Keratinocyte (primary cell): ENCODE results near the gene RNMT.

Experiments used
- EZH2 ChIP-seq: IDR thresholded peaks from one replicate; pipeline ENCODE4 v1.6.1; 2012; ENCODE audit warnings: inconsistent platforms, mild to moderate bottlenecking, low read length, moderate library complexity
- TF ChIP-seq, protein P1 (sequence below), 3 experiments: IDR thresholded peaks in 1 of 3; conservative IDR thresholded peaks in 1 of 3; optimal IDR thresholded peaks in 1 of 3; 2 replicates in 2 of 3; 3 replicates in 1 of 3; pipeline versions ENCODE3 to v1.5.1; 2011; ENCODE audit warnings: low read length in 3 of 3, mild to moderate bottlenecking in 3 of 3, moderate library complexity in 2 of 3, control low read depth in 1 of 3, inconsistent platforms in 1 of 3; ENCODE audit not compliant: insufficient read depth in 2 of 3; ENCODE audit errors: extremely low read depth in 1 of 3

DNA sequence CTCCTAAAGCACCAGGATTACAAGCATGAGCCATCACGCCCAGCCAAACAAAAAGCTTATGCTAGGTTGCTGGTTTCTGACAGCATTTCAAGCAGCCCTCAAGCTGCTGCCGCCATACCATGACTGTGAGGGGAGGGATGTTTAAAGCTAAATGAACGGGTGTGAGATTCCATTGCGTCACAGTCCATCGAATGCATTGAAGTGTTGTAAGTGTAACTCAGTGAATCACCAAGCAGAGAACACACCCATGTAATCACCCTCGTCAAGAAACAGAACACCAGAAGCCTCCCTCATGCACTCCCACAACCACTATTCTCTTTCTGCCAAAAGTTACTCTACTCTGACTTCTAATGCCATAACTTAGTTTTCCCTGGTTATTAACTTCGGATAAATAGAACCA is 64.7 kb downstream of the RNMT start:
- no peak for TF ChIP-seq EZH2
- TF ChIP-seq, protein P1, sequence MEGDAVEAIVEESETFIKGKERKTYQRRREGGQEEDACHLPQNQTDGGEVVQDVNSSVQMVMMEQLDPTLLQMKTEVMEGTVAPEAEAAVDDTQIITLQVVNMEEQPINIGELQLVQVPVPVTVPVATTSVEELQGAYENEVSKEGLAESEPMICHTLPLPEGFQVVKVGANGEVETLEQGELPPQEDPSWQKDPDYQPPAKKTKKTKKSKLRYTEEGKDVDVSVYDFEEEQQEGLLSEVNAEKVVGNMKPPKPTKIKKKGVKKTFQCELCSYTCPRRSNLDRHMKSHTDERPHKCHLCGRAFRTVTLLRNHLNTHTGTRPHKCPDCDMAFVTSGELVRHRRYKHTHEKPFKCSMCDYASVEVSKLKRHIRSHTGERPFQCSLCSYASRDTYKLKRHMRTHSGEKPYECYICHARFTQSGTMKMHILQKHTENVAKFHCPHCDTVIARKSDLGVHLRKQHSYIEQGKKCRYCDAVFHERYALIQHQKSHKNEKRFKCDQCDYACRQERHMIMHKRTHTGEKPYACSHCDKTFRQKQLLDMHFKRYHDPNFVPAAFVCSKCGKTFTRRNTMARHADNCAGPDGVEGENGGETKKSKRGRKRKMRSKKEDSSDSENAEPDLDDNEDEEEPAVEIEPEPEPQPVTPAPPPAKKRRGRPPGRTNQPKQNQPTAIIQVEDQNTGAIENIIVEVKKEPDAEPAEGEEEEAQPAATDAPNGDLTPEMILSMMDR (optimal IDR thresholded peaks at IDR 0.05 in 1 of 3, IDR thresholded peaks at IDR 0.05 in 1 of 3, conservative IDR thresholded peaks at IDR 0.05 in 1 of 3; ENCODE audit: extremely low read depth in 1 of 3, insufficient read depth in 2 of 3, low read length in 3 of 3) = no peak
